Thyroid gland (tissue), 4 donors: ENCODE measurements around the gene TSHZ1.

Experiments
- POLR2A ChIP-seq, 2 donors: fragments of 450-650 bp; IDR thresholded peaks; one replicate each; pipeline ENCODE4 v1.6.1; 2017; ENCODE audit warnings: antibody characterized with exemption in 2 of 2, mild to moderate bottlenecking in 2 of 2, moderate library complexity in 1 of 2
- TF ChIP-seq, protein P1 (sequence below), 6 experiments: fragments of 200-600 bp in 3 of 6; fragments of 450-650 bp in 3 of 6; sonication (generic) in 3 of 6; IDR thresholded peaks; one replicate each; pipeline ENCODE4 v1.5.1; 2016 to 2019; ENCODE audit warnings: antibody characterized with exemption in 6 of 6, mild to moderate bottlenecking in 2 of 6, inconsistent platforms in 1 of 6, moderate library complexity in 1 of 6

DNA sequence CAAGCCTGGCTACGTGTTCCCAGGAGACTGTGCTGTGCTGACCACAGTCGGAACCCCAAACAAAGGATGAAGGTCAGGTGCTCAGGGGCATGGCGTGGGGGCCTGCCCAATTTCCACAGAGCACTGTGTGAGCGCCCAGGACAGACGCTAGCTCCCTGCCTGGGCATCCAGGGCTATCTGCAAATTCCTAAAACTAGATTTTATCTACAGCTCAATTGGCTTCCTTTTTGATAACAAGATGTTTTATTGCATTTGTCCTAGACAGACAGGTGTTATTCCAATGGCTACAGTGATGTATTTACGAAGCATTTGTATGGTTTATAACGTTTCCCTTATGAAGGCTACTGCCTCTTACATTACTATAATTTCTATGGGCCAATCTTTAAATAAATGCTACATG is 17.7 kb upstream of the TSHZ1 start:
- TF ChIP-seq, protein P1, sequence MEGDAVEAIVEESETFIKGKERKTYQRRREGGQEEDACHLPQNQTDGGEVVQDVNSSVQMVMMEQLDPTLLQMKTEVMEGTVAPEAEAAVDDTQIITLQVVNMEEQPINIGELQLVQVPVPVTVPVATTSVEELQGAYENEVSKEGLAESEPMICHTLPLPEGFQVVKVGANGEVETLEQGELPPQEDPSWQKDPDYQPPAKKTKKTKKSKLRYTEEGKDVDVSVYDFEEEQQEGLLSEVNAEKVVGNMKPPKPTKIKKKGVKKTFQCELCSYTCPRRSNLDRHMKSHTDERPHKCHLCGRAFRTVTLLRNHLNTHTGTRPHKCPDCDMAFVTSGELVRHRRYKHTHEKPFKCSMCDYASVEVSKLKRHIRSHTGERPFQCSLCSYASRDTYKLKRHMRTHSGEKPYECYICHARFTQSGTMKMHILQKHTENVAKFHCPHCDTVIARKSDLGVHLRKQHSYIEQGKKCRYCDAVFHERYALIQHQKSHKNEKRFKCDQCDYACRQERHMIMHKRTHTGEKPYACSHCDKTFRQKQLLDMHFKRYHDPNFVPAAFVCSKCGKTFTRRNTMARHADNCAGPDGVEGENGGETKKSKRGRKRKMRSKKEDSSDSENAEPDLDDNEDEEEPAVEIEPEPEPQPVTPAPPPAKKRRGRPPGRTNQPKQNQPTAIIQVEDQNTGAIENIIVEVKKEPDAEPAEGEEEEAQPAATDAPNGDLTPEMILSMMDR (IDR thresholded peaks at IDR 0.05) = no peak
- TF ChIP-seq POLR2A (IDR thresholded peaks at IDR 0.05) = no peak
